ENCODE measurements around the gene NINL. TPM values are rescaled to one million over a fixed set of nuclear protein-coding genes. Genes with fewer than 3 reads are reported as not detected.

The NINL gene
- polyA plus RNA-seq, 1 of the 3 experiments (the other 2 are of a cell fraction): 22.5 TPM

- H3K4me1 ChIP-seq (ENCODE audit: control insufficient read depth in 1 of 2, insufficient read depth in 2 of 2, low read depth in 1 of 2, low read length in 1 of 2): peaks cover 0 to 2% of the 10 kb centered on the region in 2 experiments; a peak in 1 of 4 replicates
- H3K9me2 ChIP-seq: no peaks in the 10 kb centered on the region
- TF ChIP-seq USF1 (IDR thresholded peaks at IDR 0.05; ENCODE audit: borderline replicate concordance, low read depth): no peak
- TF ChIP-seq SMC3 (IDR thresholded peaks at IDR 0.05; ENCODE audit: low read depth, low read length): no peak
- TF ChIP-seq REST (IDR thresholded peaks at IDR 0.05; ENCODE audit: low read depth, low read length): no peak
- TF ChIP-seq GABPA (IDR thresholded peaks at IDR 0.05; ENCODE audit: low read depth): no peak
- no peak for TF ChIP-seq IRF3 (IDR thresholded peaks at IDR 0.05; ENCODE audit: low read depth, low read length)
- no peak for TF ChIP-seq RCOR1 (IDR thresholded peaks at IDR 0.05; ENCODE audit: low read length)
- TF ChIP-seq CTCF (IDR thresholded peaks at IDR 0.05): no peak
- no peak for TF ChIP-seq POLR2AphosphoS5 (IDR thresholded peaks at IDR 0.05; ENCODE audit: low read depth, low read length)
- no peak for TF ChIP-seq TAF1 (IDR thresholded peaks at IDR 0.05; ENCODE audit: borderline replicate concordance, low read depth, low read length)
- no peak for TF ChIP-seq RAD21 (IDR thresholded peaks at IDR 0.05; ENCODE audit: low read length)
- no peak for TF ChIP-seq SIN3A (IDR thresholded peaks at IDR 0.05; ENCODE audit: borderline replicate concordance, low read depth, low read length)
- TF ChIP-seq NFIC (IDR thresholded peaks at IDR 0.05; ENCODE audit: borderline replicate concordance): no peak
- TF ChIP-seq FOXM1 (IDR thresholded peaks at IDR 0.05; ENCODE audit: low read depth): no peak
- no peak for TF ChIP-seq TEAD4 (IDR thresholded peaks at IDR 0.05; ENCODE audit: borderline replicate concordance, insufficient read depth)
- TF ChIP-seq TCF12 (IDR thresholded peaks at IDR 0.05): no peak
- H3K4me3 ChIP-seq (ENCODE audit: low read depth in 2 of 2, low read length in 1 of 2): no peak overlapping the region
- no peaks in the 10 kb centered on the region for H3K79me2 ChIP-seq (ENCODE audit: insufficient read depth)
- WGBS (ENCODE audit: low lambda C conversion rate): 73% methylated on average over 4 of the region's 4 CpGs
- no peaks in the 10 kb centered on the region for H3K9me3 ChIP-seq
- H4K20me1 ChIP-seq (ENCODE audit: insufficient read depth): no peaks in the 10 kb centered on the region
- no peaks in the 10 kb centered on the region for H3K27me3 ChIP-seq (ENCODE audit: insufficient read depth)
- POLR2A ChIA-PET: no interaction called here
- H3K27ac ChIP-seq (ENCODE audit: low read depth in 2 of 2, low read length in 1 of 2): no peak overlapping the region
- CTCF ChIA-PET: no interaction called here
- no peak overlapping the region for H2AFZ ChIP-seq (ENCODE audit: low read depth)
- peaks cover 10 to 26% of the 10 kb centered on the region in 2 experiments for H3K36me3 ChIP-seq (replicated peaks in 1 of 2; ENCODE audit: control insufficient read depth in 1 of 2, insufficient read depth in 2 of 2, low read length in 1 of 2)
- no peak overlapping the region for H3K4me2 ChIP-seq
- no peak overlapping the region for H3K9ac ChIP-seq
- DNase-seq: no peak
- no peaks in the 10 kb centered on the region for H3F3A ChIP-seq (replicated peaks; ENCODE audit: insufficient read depth)
Measured at GRCh38 chr20:25437153-25437581, 148.2 kb downstream of the NINL start.

Measured in SK-N-SH (cell line).